A549 (cell line): ENCODE results near the gene CYP4F22. TPM values are rescaled to one million over a fixed set of nuclear protein-coding genes. Genes with fewer than 3 reads are reported as not detected.

Source experiments
- ATAC-seq, 2 experiments: fragments of 200-7000 bp in 1 of 2; fragments of >200 bp in 1 of 2; cut with Nextera tagmentation in 1 of 2; cut with Tn5 transposase in 1 of 2; 3 replicates each; pipeline versions ENCODE4 v1.8.0 to v1.9.1; 2018 to 2020; ENCODE audit warnings: mild to moderate bottlenecking in 1 of 2, moderate library complexity in 1 of 2
- CTCF ChIA-PET: fragments of 300-600 bp; sonication (Branson Sonifier 250); formaldehyde crosslinking; extraction: SDS; loops from one replicate; lab custom pipeline; 2021; ENCODE audit warnings: antibody characterized with exemption, inconsistent platforms; lab: Yijun Ruan, JAX
- POLR2A ChIA-PET: fragments of 350-600 bp; formaldehyde crosslinking; extraction: SDS; loops from one replicate; lab custom pipeline; 2021; ENCODE audit warnings: antibody characterized with exemption, inconsistent platforms; lab: Yijun Ruan, JAX
- DNase-seq, 2 experiments: peaks; one replicate each; pipeline versions ENCODE4 v3.0.0 to v3.0.0-alpha.2; 2011 to 2016; ENCODE audit warnings: low read depth in 1 of 2, low spot score in 1 of 2
- FAIRE-seq: peaks from 2 replicates; lab custom pipeline; 2011; peaks lifted over from hg19 to GRCh38; lab: Jason Lieb, UNC
- H3K27ac ChIP-seq, 2 experiments: fragments of >200 bp; sonication (Bioruptor Twin); formaldehyde crosslinking; 3 replicates each; pipeline ENCODE4 v1.5.1; 2016 to 2017
- H3K4me1 ChIP-seq: fragments of >200 bp; sonication (Bioruptor Twin); formaldehyde crosslinking; 3 replicates; pipeline ENCODE4 v1.6.1; 2016
- H3K4me2 ChIP-seq: fragments of >200 bp; sonication (Bioruptor Twin); formaldehyde crosslinking; 3 replicates; pipeline ENCODE4 v1.6.1; 2016
- H3K4me3 ChIP-seq: fragments of >200 bp; sonication (Bioruptor Twin); formaldehyde crosslinking; 3 replicates; pipeline ENCODE4 v1.5.1; 2016
- H3K9me3 ChIP-seq: fragments of >200 bp; sonication (Bioruptor Twin); formaldehyde crosslinking; 3 replicates; pipeline ENCODE4 v1.6.1; 2016
- ATOH8 ChIP-seq: fragments of 250-450 bp; sonication (Bioruptor Pico); IDR thresholded peaks from 2 replicates; pipeline ENCODE4 v1.5.0; 2020; ENCODE audit warnings: low read depth, mild to moderate bottlenecking, moderate library complexity
- BHLHE40 ChIP-seq: IDR thresholded peaks from 2 replicates; pipeline ENCODE4 v1.6.1; 2012; ENCODE audit warnings: low read depth, low read length, inconsistent platforms
- CEBPB ChIP-seq, 2 experiments: fragments of >200 bp in 1 of 2; sonication (Bioruptor Twin) in 1 of 2; formaldehyde crosslinking in 1 of 2; IDR thresholded peaks; 2 replicates each; pipeline ENCODE4 v1.6.1; 2012 to 2016
- CHD4 ChIP-seq: fragments of 200-600 bp; sonication (generic); IDR thresholded peaks from 2 replicates; pipeline ENCODE4 v1.6.1; 2016; ENCODE audit warnings: antibody characterized with exemption, mild to moderate bottlenecking, borderline replicate concordance
- CTCF ChIP-seq: fragments of >200 bp; sonication (Bioruptor Twin); formaldehyde crosslinking; IDR thresholded peaks from 3 replicates; pipeline ENCODE4 v1.5.1; 2016
- EHF ChIP-seq: fragments of 250-450 bp; sonication (Bioruptor Pico); IDR thresholded peaks from 2 replicates; pipeline ENCODE4 v1.5.0; 2020; ENCODE audit warnings: mild to moderate bottlenecking
- FOXS1 ChIP-seq: fragments of 250-450 bp; sonication (Bioruptor Pico); IDR thresholded peaks from 2 replicates; pipeline ENCODE4 v1.5.0; 2020; ENCODE audit warnings: mild to moderate bottlenecking, moderate library complexity
- HES2 ChIP-seq: fragments of >200 bp; sonication (Bioruptor Twin); formaldehyde crosslinking; IDR thresholded peaks from 2 replicates; pipeline ENCODE4 v1.6.1; 2016
- HOXB13 ChIP-seq: fragments of 250-450 bp; sonication (Bioruptor Pico); IDR thresholded peaks from 2 replicates; pipeline ENCODE4 v1.5.0; 2020; ENCODE audit warnings: low read depth, mild to moderate bottlenecking, moderate library complexity
- HOXB5 ChIP-seq: fragments of 250-450 bp; sonication (Bioruptor Pico); IDR thresholded peaks from 2 replicates; pipeline ENCODE4 v1.5.0; 2020; ENCODE audit warnings: mild to moderate bottlenecking, moderate library complexity
- JUN ChIP-seq, 2 experiments: fragments of >200 bp; sonication (Bioruptor Twin); formaldehyde crosslinking; IDR thresholded peaks; 2 replicates in 1 of 2; 3 replicates in 1 of 2; pipeline ENCODE4 v1.6.1; 2016 to 2017
- KDM5A ChIP-seq: fragments of 200-600 bp; sonication (generic); IDR thresholded peaks from 2 replicates; pipeline ENCODE4 v1.6.1; 2016; ENCODE audit warnings: antibody characterized with exemption, mild to moderate bottlenecking
- MAFK ChIP-seq: fragments of 450-650 bp; IDR thresholded peaks from 2 replicates; pipeline ENCODE4 v1.6.1; 2014; ENCODE audit not compliant: partially characterized antibody
- NR3C1 ChIP-seq: fragments of >200 bp; sonication (Bioruptor Twin); formaldehyde crosslinking; IDR thresholded peaks from 3 replicates; pipeline ENCODE4 v1.6.1; 2017
- PHF8 ChIP-seq: fragments of 200-600 bp; sonication (generic); IDR thresholded peaks from 2 replicates; pipeline ENCODE4 v1.6.1; 2016; ENCODE audit warnings: low read depth, mild to moderate bottlenecking, antibody characterized with exemption, moderate library complexity, borderline replicate concordance
- RCOR1 ChIP-seq: fragments of 150-350 bp; IDR thresholded peaks from 2 replicates; pipeline ENCODE4 v1.6.1; 2014; ENCODE audit warnings: antibody characterized with exemption, low read length, low read depth
- RFX5 ChIP-seq: fragments of 450-650 bp; IDR thresholded peaks from 2 replicates; pipeline ENCODE4 v1.7.1; 2014; ENCODE audit warnings: antibody characterized with exemption, mild to moderate bottlenecking, moderate library complexity
- SMC3 ChIP-seq: fragments of >200 bp; sonication (Bioruptor Twin); formaldehyde crosslinking; IDR thresholded peaks from 3 replicates; pipeline ENCODE4 v1.6.1; 2018; ENCODE audit warnings: inconsistent platforms
- TFCP2L1 ChIP-seq: fragments of 250-450 bp; sonication (Bioruptor Pico); IDR thresholded peaks from 2 replicates; pipeline ENCODE4 v1.5.0; 2021; ENCODE audit warnings: mild to moderate bottlenecking
- USF2 ChIP-seq: fragments of 450-650 bp; IDR thresholded peaks from 2 replicates; pipeline ENCODE4 v1.6.1; 2014; ENCODE audit warnings: antibody characterized with exemption
- ZFP36 ChIP-seq: fragments of 450-650 bp; IDR thresholded peaks from 2 replicates; pipeline ENCODE4 v1.6.1; 2014; ENCODE audit warnings: borderline replicate concordance; ENCODE audit not compliant: partially characterized antibody
- ZNF302 ChIP-seq: fragments of 250-450 bp; sonication (Bioruptor Pico); IDR thresholded peaks from 2 replicates; pipeline ENCODE4 v1.9.0; 2021; ENCODE audit warnings: inconsistent platforms, mild to moderate bottlenecking, moderate library complexity
- ZSCAN20 ChIP-seq: fragments of 250-450 bp; sonication (Bioruptor Pico); IDR thresholded peaks from 2 replicates; pipeline ENCODE4 v1.8.0; 2022; ENCODE audit warnings: mild to moderate bottlenecking, moderate library complexity
- WGBS: methylation state at CpG from one replicate; pipeline ENCODE4 v1.1.6; 2017; ENCODE audit errors: missing lambda C conversion rate; 5-methylcytosine and 5-hydroxymethylcytosine counted together
- polyA plus RNA-seq, 4 experiments: library from polyadenylated mRNA; depleted of rRNA in 3 of 4; stranded (reverse); fragments of >200 nt; fragmentation: RNase III in 1 of 4; extraction: RNeasy Plus Mini Kit Qiagen cat#74134 plus additional on column Dnase treatment in 1 of 4; gene quantifications; 2 replicates in 3 of 4; 3 replicates in 1 of 4; pipeline ENCODE4 v1.2.3, GENCODE V29; 2011 to 2017

CYP4F22 gene
- polyA plus RNA-seq, 2 of the 4 experiments (the other 2 are of a cell fraction), result 0.05 TPM; not detected in 1

GRCh38 chr19:15550929-15551292, 42.6 kb downstream of the CYP4F22 start:
- no peak for FAIRE-seq
- H3K27ac ChIP-seq, result peak overlapping the region; percentile 45 to 78; a peak in 5 of 6 replicates
- DNase-seq, result peak in 1 of 2 experiments; percentile 37
- TF ChIP-seq ZNF302 (CRISPR knock-in tag), result no peak
- peak; percentile 46; the same call in 2 of the 3 replicates for TF ChIP-seq CTCF
- TF ChIP-seq USF2, result peak; percentile 30; the same call in 1 of the 2 replicates
- POLR2A ChIA-PET, result interaction anchor here (0.5 to 1.0 kb wide), 2 partner anchors 132 to 171 kb away, joined by 3 read pairs; partner anchors contain the start of gene AKAP8L
- peak overlapping the region; percentile 81 for H3K4me2 ChIP-seq
- H3K4me3 ChIP-seq, result peak overlapping the region; percentile 43
- peak; percentile 31 to 56 for ATAC-seq
- WGBS, result 8% methylated on average over 4 of the region's 8 CpGs
- CTCF ChIA-PET, result interaction anchor here (0.6 to 2.1 kb wide), 9 partner anchors 11 to 623 kb away, joined by 3 to 15 read pairs (median 3); partner anchors contain the start of gene AKAP8L
- 0 out of 3 replicates have a peak, but pooled peaks cover 4% of the 10 kb centered on the region for H3K4me1 ChIP-seq
- H3K9me3 ChIP-seq, result no peaks in the 10 kb centered on the region

GRCh38 chr19:15551293-15552004, 43.1 kb downstream of the CYP4F22 start:
- Histone ChIP-seq H3K4me1 (0 out of 3 replicates have a peak, but pooled peaks cover 4% of the 10 kb centered on the region), H3K27ac (peak overlapping the region; percentile 45 to 78; a peak in 5 of 6 replicates), H3K9me3 (no peaks in the 10 kb centered on the region), H3K4me2 (peak overlapping the region; percentile 81), H3K4me3 (peak overlapping the region; percentile 43)
- ChIA-PET POLR2A (interaction anchor here (0.5 to 1.1 kb wide), 4 partner anchors 132 to 171 kb away, joined by 3 to 5 read pairs (median 3); partner anchors contain the start of gene AKAP8L), CTCF (interaction anchor here (0.6 to 2.1 kb wide), 9 partner anchors 10 to 623 kb away, joined by 3 to 15 read pairs (median 3); partner anchors contain the start of gene AKAP8L)
- DNase-seq (peak; percentile 47 to 71), FAIRE-seq (no peak), ATAC-seq (peak; percentile 65 to 71)
- 0% methylated on average over 5 of the region's 40 CpGs for WGBS
- no peak for TF ChIP-seq TFCP2L1 (CRISPR knock-in tag)
- no peak for TF ChIP-seq BHLHE40
- TF ChIP-seq CEBPB (IDR thresholded peaks at IDR 0.05), result no peak
- TF ChIP-seq PHF8, result no peak
- no peak for TF ChIP-seq CHD4
- no peak for TF ChIP-seq RCOR1
- TF ChIP-seq RFX5, result no peak
- no peak for TF ChIP-seq SMC3
- TF ChIP-seq KDM5A, result no peak
- TF ChIP-seq JUN (IDR thresholded peaks at IDR 0.05), result no peak
- TF ChIP-seq HOXB13, result no peak

GRCh38 chr19:15555021-15555420, 46.7 kb downstream of the CYP4F22 start:
- Histone ChIP-seq H3K4me3 (no peak overlapping the region), H3K4me2 (peak overlapping the region; percentile 92), H3K27ac (no peak overlapping the region; a peak in 1 of 6 replicates), H3K9me3 (no peaks in the 10 kb centered on the region), H3K4me1 (0 out of 3 replicates have a peak, but pooled peaks cover 4% of the 10 kb centered on the region)
- CTCF ChIA-PET, result interaction anchor here (0.6 to 2.8 kb wide), 14 partner anchors 21 to 824 kb away, joined by 3 to 10 read pairs (median 4); partner anchors contain the start of gene AKAP8L
- DNase-seq (no peak), FAIRE-seq (no peak), ATAC-seq (no peak)
- TF ChIP-seq FOXS1 (CRISPR knock-in tag) (no peak), MAFK (no peak), HES2 (no peak), CTCF (no peak), ZSCAN20 (no peak), NR3C1 (no peak), HOXB13 (no peak), HOXB5 (no peak), ATOH8 (CRISPR knock-in tag) (no peak), KDM5A (no peak), ZFP36 (no peak), EHF (CRISPR knock-in tag) (no peak), ZNF302 (CRISPR knock-in tag) (no peak)
- POLR2A ChIA-PET, result interaction anchor here (0.7 kb wide), 1 partner anchor 393 kb away, joined by 4 read pairs; no protein-coding TSS in a partner anchor
- 70% methylated on average over 17 of the region's 17 CpGs for WGBS
